Gastrocnemius medialis (tissue), 4 donors: ENCODE data around the gene ADRM1.

ENCODE experiments used
- CTCF ChIP-seq, 5 experiments: fragments of 450-650 bp in 3 of 5; fragments of 200-600 bp in 2 of 5; sonication (generic) in 2 of 5; IDR thresholded peaks in 4 of 5; conservative IDR thresholded peaks in 1 of 5; 1 replicate in 4 of 5; 2 replicates in 1 of 5; pipeline ENCODE4 v1.5.1; 2016 to 2019; ENCODE audit warnings: antibody characterized with exemption in 5 of 5, mild to moderate bottlenecking in 3 of 5, moderate library complexity in 3 of 5
- POLR2A ChIP-seq, 2 donors: fragments of 450-650 bp; IDR thresholded peaks; one replicate each; pipeline ENCODE4 v1.6.1; 2017; ENCODE audit warnings: antibody characterized with exemption in 2 of 2, mild to moderate bottlenecking in 2 of 2, moderate library complexity in 2 of 2

- TF ChIP-seq CTCF (IDR thresholded peaks at IDR 0.05 in 4 of 5, conservative IDR thresholded peaks at IDR 0.05 in 1 of 5) (no peak), POLR2A (IDR thresholded peaks at IDR 0.05) (no peak)
Observed at GRCh38 chr20:62266851-62267250, 35.9 kb upstream of the ADRM1 start.
